ENCODE measurements around the gene SLC9A3. TPM values are rescaled to one million over a fixed set of nuclear protein-coding genes. Genes with fewer than 3 reads are reported as not detected.
"Not testable (repeated sequence)": the region's sequence is repeated elsewhere in the genome, so short reads cannot be mapped to it uniquely, and the experiment has no call there.

The SLC9A3 gene
- polyA plus RNA-seq, 6 donors from 2014 or later = 0.84 to 2.1 (median 1.6) TPM

DNA sequence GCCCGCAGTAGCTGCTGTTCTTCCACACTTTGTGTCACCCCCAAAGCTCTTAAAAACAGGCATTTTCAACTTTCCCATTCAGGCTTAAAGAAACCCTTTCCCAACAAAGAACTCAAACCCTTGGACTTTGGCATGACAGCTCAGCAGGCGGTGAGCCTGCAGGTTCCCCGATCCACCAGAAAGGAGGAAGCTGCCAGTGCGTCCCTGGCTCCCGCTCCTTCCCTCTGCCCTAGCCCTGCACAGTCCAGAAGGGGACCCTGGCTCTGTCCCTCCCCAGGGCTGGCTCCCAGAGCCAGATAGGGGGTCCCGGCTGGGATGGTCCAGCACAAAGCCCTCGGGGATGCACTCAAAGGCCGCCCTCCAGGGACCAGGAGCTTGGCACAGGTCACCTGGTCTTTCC, 9.6 kb downstream of the SLC9A3 start:
- Mint-ChIP-seq H3K27ac (no peak overlapping the region), H3K9me3 (peaks cover 0 to 12% (median 4%) of the 10 kb centered on the region in 7 donors), H3K4me1 (peaks cover 0 to 15% (median 12%) of the 10 kb centered on the region in 3 donors), H3K36me3 (peaks cover 0 to 15% of the 10 kb centered on the region in 2 donors), H3K27me3 (peaks cover 40 to 84% (median 56%) of the 10 kb centered on the region in 3 donors), H3K4me3 (no peak overlapping the region)
- ATAC-seq (ENCODE audit: low read depth in 2 of 2) (no peak), DNase-seq (no peak)

DNA sequence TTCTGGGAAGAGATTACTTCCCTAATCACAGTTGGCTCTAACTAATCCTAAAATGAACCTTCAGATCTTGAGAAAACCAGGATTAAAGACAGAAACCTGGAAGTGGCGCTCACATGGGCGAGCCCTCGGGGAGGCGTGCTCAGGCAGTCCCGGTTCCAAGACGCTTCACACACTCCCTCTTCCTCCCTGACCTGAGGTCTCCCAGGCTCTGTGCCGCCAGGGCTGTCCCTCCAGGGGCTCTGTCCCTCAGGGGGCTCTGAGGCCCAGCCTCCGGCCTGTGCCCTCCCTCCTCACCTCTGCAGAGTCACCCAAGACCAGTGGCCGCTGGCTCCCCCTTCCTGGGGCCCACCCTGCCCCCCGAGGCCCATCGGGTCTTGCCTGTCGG, 10.2 kb downstream of the SLC9A3 start:
- DNase-seq = no peak
- ATAC-seq (ENCODE audit: low read depth in 2 of 2) = no peak
- Mint-ChIP-seq H3K27me3 (peaks cover 40 to 86% (median 59%) of the 10 kb centered on the region in 3 donors), H3K36me3 (peaks cover 0 to 15% of the 10 kb centered on the region in 2 donors), H3K9me3 (peaks cover 0 to 12% (median 4%) of the 10 kb centered on the region in 7 donors), H3K4me1 (peaks cover 0 to 15% (median 12%) of the 10 kb centered on the region in 3 donors), H3K4me3 (no peak overlapping the region), H3K27ac (peak overlapping the region in 1 of 6 donors; percentile 56)

GRCh38 chr5:513216-514100, 10.8 kb downstream of the SLC9A3 start:
- peak overlapping the region in 2 of 6 donors; percentile 56 to 81 for H3K27ac Mint-ChIP-seq
- peaks cover 0 to 12% (median 4%) of the 10 kb centered on the region in 7 donors for H3K9me3 Mint-ChIP-seq
- ATAC-seq (ENCODE audit: low read depth in 2 of 2) (peak in 1 of 2 donors; percentile 33), DNase-seq (no peak)
- H3K4me1 Mint-ChIP-seq = peaks cover 0 to 15% (median 12%) of the 10 kb centered on the region in 3 donors
- peaks cover 0 to 15% of the 10 kb centered on the region in 2 donors for H3K36me3 Mint-ChIP-seq
- H3K27me3 Mint-ChIP-seq = peaks cover 40 to 89% (median 58%) of the 10 kb centered on the region in 3 donors
- peak overlapping the region in 1 of 8 donors; percentile 22 for H3K4me3 Mint-ChIP-seq

GRCh38 chr5:511476-511875, 12.8 kb downstream of the SLC9A3 start:
- ATAC-seq (ENCODE audit: low read depth in 2 of 2) = no peak
- Mint-ChIP-seq H3K9me3 (peaks cover 0 to 1% (median 0%) of the 10 kb centered on the region in 7 donors), H3K4me3 (no peak overlapping the region), H3K27me3 (peaks cover 22 to 79% (median 41%) of the 10 kb centered on the region in 3 donors), H3K36me3 (no peaks in the 10 kb centered on the region), H3K4me1 (peaks cover 0 to 10% (median 8%) of the 10 kb centered on the region in 3 donors), H3K27ac (no peak overlapping the region)
- no peak for DNase-seq

GRCh38 chr5:510521-510920, 13.7 kb downstream of the SLC9A3 start:
- H3K27ac Mint-ChIP-seq = no peak overlapping the region
- DNase-seq (no peak), ATAC-seq (ENCODE audit: low read depth in 2 of 2) (no peak)
- peaks cover 0 to 1% (median 0%) of the 10 kb centered on the region in 7 donors for H3K9me3 Mint-ChIP-seq
- peaks cover 17 to 70% (median 31%) of the 10 kb centered on the region in 3 donors for H3K27me3 Mint-ChIP-seq
- no peak overlapping the region for H3K4me3 Mint-ChIP-seq
- H3K4me1 Mint-ChIP-seq = peaks cover 0 to 10% (median 4%) of the 10 kb centered on the region in 3 donors
- H3K36me3 Mint-ChIP-seq = no peaks in the 10 kb centered on the region

GRCh38 chr5:509611-510185, 14.6 kb downstream of the SLC9A3 start:
- Mint-ChIP-seq H3K4me1 (peaks cover 0 to 10% (median 4%) of the 10 kb centered on the region in 3 donors), H3K27me3 (peaks cover 13 to 66% (median 25%) of the 10 kb centered on the region in 3 donors), H3K27ac (peak overlapping the region in 1 of 6 donors; percentile 84), H3K36me3 (no peaks in the 10 kb centered on the region), H3K4me3 (no peak overlapping the region), H3K9me3 (peaks cover 0 to 1% (median 0%) of the 10 kb centered on the region in 7 donors)
- DNase-seq (no peak), ATAC-seq (ENCODE audit: low read depth in 2 of 2) (no peak)

GRCh38 chr5:507986-508575, 16.2 kb downstream of the SLC9A3 start:
- not testable (repeated sequence) for H3K27ac Mint-ChIP-seq; H3K36me3 Mint-ChIP-seq; H3K4me3 Mint-ChIP-seq; ATAC-seq (ENCODE audit: low read depth in 2 of 2); H3K4me1 Mint-ChIP-seq; DNase-seq; H3K9me3 Mint-ChIP-seq
- peaks cover 18 to 68% (median 36%) of the 10 kb centered on the region in 3 donors for H3K27me3 Mint-ChIP-seq

GRCh38 chr5:505951-506525, 18.2 kb downstream of the SLC9A3 start:
- peaks cover 0 to 4% (median 2%) of the 10 kb centered on the region in 7 donors for H3K9me3 Mint-ChIP-seq
- no peak for ATAC-seq (ENCODE audit: low read depth in 2 of 2)
- DNase-seq = no peak
- H3K36me3 Mint-ChIP-seq = peaks cover 0 to 7% of the 10 kb centered on the region in 2 donors
- H3K4me3 Mint-ChIP-seq = no peak overlapping the region
- peaks cover 0 to 9% (median 7%) of the 10 kb centered on the region in 3 donors for H3K4me1 Mint-ChIP-seq
- peaks cover 28 to 70% (median 40%) of the 10 kb centered on the region in 3 donors for H3K27me3 Mint-ChIP-seq
- no peak overlapping the region for H3K27ac Mint-ChIP-seq

DNA sequence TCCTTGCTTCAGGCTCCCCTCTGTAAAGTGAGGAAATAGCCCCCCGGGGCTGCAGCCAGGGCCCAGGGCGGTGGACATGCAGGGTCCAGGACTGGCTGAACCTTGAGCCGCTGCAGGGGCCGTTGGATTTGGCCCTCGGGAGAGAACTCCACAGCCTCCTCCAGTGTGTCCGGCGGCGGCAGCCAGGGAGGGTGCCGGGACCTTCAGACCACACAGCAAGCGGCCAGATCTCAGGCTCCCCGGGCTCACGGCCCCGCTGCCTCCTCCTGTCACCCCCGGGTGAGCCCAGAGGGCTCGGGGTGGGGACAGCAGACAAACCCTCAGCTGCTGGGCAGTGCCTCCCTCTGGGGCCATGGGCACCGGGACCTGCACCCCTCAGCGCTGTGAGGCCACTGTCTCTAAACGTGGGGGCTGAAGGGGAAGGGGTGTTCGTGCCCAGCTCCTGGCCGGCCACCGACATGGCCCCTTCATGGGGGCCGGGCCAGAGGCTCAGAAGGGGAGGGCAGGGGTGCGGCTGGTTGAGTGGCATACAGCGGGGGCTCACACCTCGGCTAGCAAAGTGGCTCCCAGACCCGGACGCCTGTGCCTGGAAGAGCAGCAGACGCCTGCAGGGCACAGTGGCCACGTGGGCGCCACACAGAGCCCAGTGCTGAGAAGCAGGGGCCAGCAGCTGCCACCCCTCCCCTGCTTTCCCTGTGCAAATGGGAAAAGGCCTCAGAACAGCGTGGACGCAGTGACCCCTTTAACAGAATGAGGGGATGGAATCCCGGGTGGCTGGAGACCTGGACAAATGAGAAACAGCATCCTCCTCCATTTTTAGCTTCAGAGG, 19.7 kb downstream of the SLC9A3 start:
- no peak for DNase-seq
- no peak for ATAC-seq (ENCODE audit: low read depth in 2 of 2)

GRCh38 chr5:502325-503079, 21.7 kb downstream of the SLC9A3 start:
- peaks cover 0 to 7% of the 10 kb centered on the region in 2 donors for H3K36me3 Mint-ChIP-seq
- H3K4me3 Mint-ChIP-seq = no peak overlapping the region
- H3K4me1 Mint-ChIP-seq = peaks cover 4 to 21% (median 7%) of the 10 kb centered on the region in 3 donors
- H3K9me3 Mint-ChIP-seq = peaks cover 0 to 4% (median 2%) of the 10 kb centered on the region in 7 donors
- H3K27me3 Mint-ChIP-seq = peaks cover 23 to 71% (median 41%) of the 10 kb centered on the region in 3 donors
- no peak for ATAC-seq (ENCODE audit: low read depth in 2 of 2)
- DNase-seq = no peak
- H3K27ac Mint-ChIP-seq = peak overlapping the region in 1 of 6 donors; percentile 27

More for the DNA sequence above, 19.7 kb downstream of the SLC9A3 start:
- Mint-ChIP-seq H3K4me3 (no peak overlapping the region), H3K27me3 (peaks cover 23 to 70% (median 38%) of the 10 kb centered on the region in 3 donors), H3K9me3 (peaks cover 0 to 4% (median 2%) of the 10 kb centered on the region in 7 donors), H3K36me3 (peaks cover 0 to 7% of the 10 kb centered on the region in 2 donors), H3K27ac (no peak overlapping the region), H3K4me1 (peaks cover 0 to 21% (median 7%) of the 10 kb centered on the region in 3 donors)

DNA sequence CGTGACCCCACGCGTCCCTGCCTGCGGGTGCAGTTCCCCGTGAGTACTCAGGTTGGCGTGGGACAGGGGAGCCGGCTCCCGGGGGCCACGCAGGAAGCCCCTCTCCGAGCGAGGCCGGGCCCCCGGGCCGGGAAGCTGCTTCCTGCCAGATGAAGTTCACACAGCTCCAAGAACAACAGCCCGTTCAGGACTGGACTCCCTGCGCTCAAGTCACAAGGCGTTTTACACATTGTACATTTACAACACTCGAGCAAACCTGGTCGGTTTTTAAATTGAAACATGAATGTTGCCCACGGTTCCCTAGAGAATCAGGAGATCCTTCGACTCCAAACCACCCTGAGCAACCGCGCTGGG, 22.4 kb downstream of the SLC9A3 start:
- H3K27ac Mint-ChIP-seq = peak overlapping the region in 1 of 6 donors; percentile 15
- peaks cover 4 to 21% (median 7%) of the 10 kb centered on the region in 3 donors for H3K4me1 Mint-ChIP-seq
- DNase-seq = no peak
- H3K27me3 Mint-ChIP-seq = peaks cover 23 to 76% (median 41%) of the 10 kb centered on the region in 3 donors
- peaks cover 0 to 7% of the 10 kb centered on the region in 2 donors for H3K36me3 Mint-ChIP-seq
- peak overlapping the region in 1 of 8 donors; percentile 57 for H3K4me3 Mint-ChIP-seq
- no peak for ATAC-seq (ENCODE audit: low read depth in 2 of 2)
- H3K9me3 Mint-ChIP-seq = peaks cover 0 to 4% (median 2%) of the 10 kb centered on the region in 7 donors
